NCI-H510A (cell line): ENCODE results near the gene GABBR2.
A peak's percentile ranks its signal among the peaks of the same experiment; 100 is the strongest.

Experiments
- DNase-seq: peaks from one replicate; lab custom pipeline; 2025; lab: John Stamatoyannopoulos, UW

Gene GABBR2

GRCh38 chr9:98720402-98720801, 11.7 kb upstream of the GABBR2 start:
- DNase-seq: no peak

DNA sequence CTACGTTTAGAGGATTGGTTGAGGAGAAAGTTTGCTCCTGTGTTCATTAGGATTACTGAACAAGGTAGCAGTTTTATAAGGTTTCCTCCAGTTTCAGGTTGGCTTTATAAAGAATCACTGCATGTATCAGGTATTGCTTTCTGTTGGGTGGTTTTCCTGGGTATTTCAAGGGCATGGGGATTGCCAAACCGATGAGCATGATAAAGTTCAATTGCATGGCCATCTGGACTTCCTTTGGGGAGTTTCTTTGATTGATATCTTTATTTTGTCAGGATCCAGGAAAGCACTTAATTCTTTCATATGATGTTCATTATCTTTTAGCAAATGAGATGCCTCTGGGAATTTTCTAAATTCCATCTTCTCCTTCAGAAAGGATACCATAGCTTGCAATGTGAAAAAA, 10.3 kb upstream of the GABBR2 start:
- DNase-seq: no peak

- DNase-seq: no peak
Observed at GRCh38 chr9:98714833-98715232, 6.1 kb upstream of the GABBR2 start.

GRCh38 chr9:98712987-98713386, 4.3 kb upstream of the GABBR2 start:
- DNase-seq: no peak

GRCh38 chr9:98709968-98710965, 1.5 kb upstream of the GABBR2 start:
- no peak for DNase-seq

DNA sequence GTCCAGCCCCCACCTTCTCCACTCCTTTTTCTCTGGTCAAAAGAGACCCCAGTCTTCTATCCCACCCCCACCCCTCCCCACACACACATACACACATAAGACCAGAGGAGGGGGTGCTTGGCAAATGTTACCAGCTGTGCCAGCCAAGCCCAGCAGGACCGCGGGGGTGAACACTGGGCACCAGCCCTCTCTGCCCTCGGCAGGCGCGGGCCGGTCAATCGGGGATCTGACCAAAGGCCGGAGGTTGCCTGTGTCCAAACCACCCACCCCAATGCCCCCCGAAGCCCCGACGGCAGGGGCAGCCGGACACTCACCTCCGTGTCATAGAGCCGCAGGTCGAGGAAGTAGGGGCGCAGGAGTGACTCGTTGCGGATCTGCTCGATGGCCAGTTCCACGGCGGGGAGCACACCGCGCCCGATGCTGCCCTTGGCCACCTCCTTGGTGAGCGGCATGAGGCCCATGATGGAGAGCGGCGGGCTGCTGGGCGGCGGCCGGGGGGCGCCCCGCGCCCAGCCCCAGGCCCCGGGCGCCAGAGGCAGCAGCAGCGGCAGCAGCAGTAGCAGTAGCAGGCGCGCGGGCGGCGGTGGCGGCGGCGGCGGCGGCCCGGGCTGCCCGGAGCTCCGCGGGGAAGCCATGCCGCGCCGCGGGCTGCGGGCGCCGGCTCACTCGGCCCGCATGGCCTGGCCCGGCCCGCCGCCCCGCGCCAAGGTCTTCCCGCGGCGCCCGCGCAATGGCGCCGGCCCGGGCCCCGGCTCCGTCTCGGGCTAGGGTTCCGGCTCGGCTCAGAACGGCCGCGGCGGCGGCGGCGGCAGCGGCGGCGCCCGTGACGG, 417 bp downstream of the GABBR2 start:
- DNase-seq: no peak

- DNase-seq: peak; percentile 70
Observed at GRCh38 chr9:98707166-98708102, 1.3 kb downstream of the GABBR2 start.

GRCh38 chr9:98706651-98707165, 2.0 kb downstream of the GABBR2 start:
- DNase-seq: peak; percentile 23

- DNase-seq: no peak
Observed at GRCh38 chr9:98702835-98703380, 5.8 kb downstream of the GABBR2 start.

- no peak for DNase-seq
Observed at GRCh38 chr9:98702340-98702739, 6.4 kb downstream of the GABBR2 start.

- DNase-seq: no peak
Observed at GRCh38 chr9:98701576-98701975, 7.2 kb downstream of the GABBR2 start.

- DNase-seq: no peak
Observed at GRCh38 chr9:98700801-98701200, 7.9 kb downstream of the GABBR2 start.

GRCh38 chr9:98698856-98699255, 9.9 kb downstream of the GABBR2 start:
- no peak for DNase-seq

DNA sequence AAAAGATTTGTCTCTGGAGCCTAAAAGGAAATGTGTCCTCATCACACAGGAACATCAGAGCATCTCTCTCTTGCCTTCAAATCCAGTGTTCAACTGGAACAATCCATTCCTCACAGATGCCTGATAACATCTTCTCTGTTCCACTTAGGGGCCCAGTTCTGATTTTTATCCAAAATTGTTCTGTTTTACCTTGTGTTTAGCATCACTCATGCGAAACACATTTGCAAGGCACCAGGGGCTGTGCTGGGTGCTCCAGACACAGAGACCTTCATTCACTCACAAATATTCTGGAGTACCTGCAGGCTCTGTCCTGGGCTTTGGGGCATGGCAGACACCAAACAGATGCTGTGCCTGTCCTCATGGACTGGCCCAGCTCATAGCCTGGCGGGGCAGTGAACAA, 13.8 kb downstream of the GABBR2 start:
- DNase-seq: no peak

- no peak for DNase-seq
Observed at GRCh38 chr9:98692392-98692791, 16.3 kb downstream of the GABBR2 start.

- DNase-seq: no peak
Observed at GRCh38 chr9:98691890-98692289, 16.8 kb downstream of the GABBR2 start.

- DNase-seq: no peak
Observed at GRCh38 chr9:98690686-98691085, 18.0 kb downstream of the GABBR2 start.

- no peak for DNase-seq
Observed at GRCh38 chr9:98688710-98689495, 19.8 kb downstream of the GABBR2 start.

GRCh38 chr9:98687911-98688310, 20.8 kb downstream of the GABBR2 start:
- no peak for DNase-seq
